SK-N-SH (cell line): ENCODE results near the gene TYSND1.

Experiments
- POLR2AphosphoS5 ChIP-seq: IDR thresholded peaks from 2 replicates; pipeline ENCODE4 v1.6.1; 2012; ENCODE audit warnings: low read depth, low read length
- SIN3A ChIP-seq: IDR thresholded peaks from 2 replicates; pipeline ENCODE4 v1.6.1; 2012; ENCODE audit warnings: low read depth, mild to moderate bottlenecking, low read length, moderate library complexity, borderline replicate concordance
- SMC3 ChIP-seq: IDR thresholded peaks from 2 replicates; pipeline ENCODE4 v1.6.1; 2012; ENCODE audit warnings: low read depth, low read length, improper control_type of control experiment
- TF ChIP-seq, protein P1 (sequence below): fragments of 200-600 bp; sonication (generic); IDR thresholded peaks from 2 replicates; pipeline ENCODE4 v1.6.1; 2017; ENCODE audit warnings: antibody characterized with exemption, mild to moderate bottlenecking, moderate library complexity

DNA sequence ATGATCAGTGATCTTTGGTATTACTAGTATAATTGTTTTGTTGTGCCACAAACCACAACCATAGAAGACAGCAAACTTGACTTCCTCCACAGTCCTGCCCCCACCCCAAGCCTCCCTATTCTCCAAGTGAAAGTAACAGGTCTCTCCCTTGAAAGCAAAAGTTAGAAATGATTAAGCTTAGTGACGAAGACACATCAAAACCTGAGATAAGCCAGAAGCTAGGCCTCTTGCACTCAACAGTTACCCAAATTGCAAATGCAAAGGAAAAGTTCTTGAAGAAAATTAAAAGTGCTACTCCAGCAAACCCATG lies 16.3 kb upstream of the TYSND1 start:
- TF ChIP-seq POLR2AphosphoS5 (no peak), SIN3A (no peak), SMC3 (no peak)
- TF ChIP-seq, protein P1, sequence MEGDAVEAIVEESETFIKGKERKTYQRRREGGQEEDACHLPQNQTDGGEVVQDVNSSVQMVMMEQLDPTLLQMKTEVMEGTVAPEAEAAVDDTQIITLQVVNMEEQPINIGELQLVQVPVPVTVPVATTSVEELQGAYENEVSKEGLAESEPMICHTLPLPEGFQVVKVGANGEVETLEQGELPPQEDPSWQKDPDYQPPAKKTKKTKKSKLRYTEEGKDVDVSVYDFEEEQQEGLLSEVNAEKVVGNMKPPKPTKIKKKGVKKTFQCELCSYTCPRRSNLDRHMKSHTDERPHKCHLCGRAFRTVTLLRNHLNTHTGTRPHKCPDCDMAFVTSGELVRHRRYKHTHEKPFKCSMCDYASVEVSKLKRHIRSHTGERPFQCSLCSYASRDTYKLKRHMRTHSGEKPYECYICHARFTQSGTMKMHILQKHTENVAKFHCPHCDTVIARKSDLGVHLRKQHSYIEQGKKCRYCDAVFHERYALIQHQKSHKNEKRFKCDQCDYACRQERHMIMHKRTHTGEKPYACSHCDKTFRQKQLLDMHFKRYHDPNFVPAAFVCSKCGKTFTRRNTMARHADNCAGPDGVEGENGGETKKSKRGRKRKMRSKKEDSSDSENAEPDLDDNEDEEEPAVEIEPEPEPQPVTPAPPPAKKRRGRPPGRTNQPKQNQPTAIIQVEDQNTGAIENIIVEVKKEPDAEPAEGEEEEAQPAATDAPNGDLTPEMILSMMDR = no peak
